Fibroblast of peridontal ligament (primary cell): Measurements from ENCODE around the gene UHRF1.
"Not testable (repeated sequence)": the region's sequence is repeated elsewhere in the genome, so short reads cannot be mapped to it uniquely, and the experiment has no call there.

ENCODE experiments used
- DNase-seq: peaks from one replicate; pipeline ENCODE4 v3.0.0-alpha.2; 2010; ENCODE audit errors: extremely low read depth

Gene UHRF1

GRCh38 chr19:4900879-4901278 is 8.4 kb upstream of the UHRF1 start:
- DNase-seq: not testable (repeated sequence)

- no peak for DNase-seq
These were observed 6.5 kb upstream of the UHRF1 start, which contains the start of gene ARRDC5 for GRCh38 chr19:4902796-4903195. Gene ARRDC5, minus strand, starts transcription at chr19:4902896. Its CDS starts 71 bp downstream, at chr19:4902825.

GRCh38 chr19:4904481-4904880 is 4.8 kb upstream of the UHRF1 start:
- DNase-seq: no peak

GRCh38 chr19:4906963-4907362 is 2.3 kb upstream of the UHRF1 start:
- no peak for DNase-seq

- DNase-seq: no peak
These were observed 941 bp upstream of the UHRF1 start for GRCh38 chr19:4908360-4908759.

- DNase-seq: no peak
These were observed 533 bp upstream of the UHRF1 start for GRCh38 chr19:4908781-4909155.

GRCh38 chr19:4909897-4910593 is 744 bp downstream of the UHRF1 start:
- DNase-seq: peak; percentile 71

GRCh38 chr19:4910594-4911281 is 1.4 kb downstream of the UHRF1 start:
- peak; percentile 57 for DNase-seq

- DNase-seq: peak; percentile 28
These were observed 2.0 kb downstream of the UHRF1 start for GRCh38 chr19:4911314-4911713.

- DNase-seq: peak; percentile 100
These were observed 2.7 kb downstream of the UHRF1 start for GRCh38 chr19:4911786-4912672.

- no peak for DNase-seq
These were observed 4.9 kb downstream of the UHRF1 start for GRCh38 chr19:4913996-4914735.

- peak; percentile 54 for DNase-seq
These were observed 5.6 kb downstream of the UHRF1 start for GRCh38 chr19:4914736-4915501.

- DNase-seq: no peak
These were observed 7.2 kb downstream of the UHRF1 start for GRCh38 chr19:4916292-4917082.

GRCh38 chr19:4922530-4923275 is 13.4 kb downstream of the UHRF1 start:
- no peak for DNase-seq

GRCh38 chr19:4923276-4923747 is 14.0 kb downstream of the UHRF1 start:
- DNase-seq: no peak

- no peak for DNase-seq
These were observed 19.9 kb downstream of the UHRF1 start for GRCh38 chr19:4929186-4929585.

- DNase-seq: no peak
These were observed 21.4 kb downstream of the UHRF1 start for GRCh38 chr19:4930664-4931063.

- no peak for DNase-seq
These were observed 23.4 kb downstream of the UHRF1 start for GRCh38 chr19:4932711-4933110.

- DNase-seq: peak; percentile 11
These were observed 24.2 kb downstream of the UHRF1 start for GRCh38 chr19:4933528-4933927.
